ENCODE measurements around the gene DPF3.

DNA sequence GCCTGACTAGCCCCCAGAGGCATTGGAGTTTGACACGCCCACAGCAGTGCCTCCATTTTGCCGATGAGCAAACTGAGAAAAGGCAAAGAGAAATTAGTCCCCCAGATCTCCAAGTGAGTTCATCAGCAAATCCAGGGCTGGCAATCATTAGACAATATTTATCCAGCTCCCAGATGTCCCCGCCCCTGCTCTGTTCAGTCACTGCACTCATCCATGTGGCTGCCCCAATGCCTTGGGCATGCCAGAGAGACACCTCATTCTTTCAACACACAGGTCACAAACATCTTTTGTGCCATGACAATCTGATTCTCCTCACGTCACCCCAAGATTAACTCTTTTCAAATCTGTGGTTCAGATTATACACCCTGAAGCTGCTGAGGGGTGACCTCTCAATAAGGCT is 43.5 kb downstream of the DPF3 start:
- TF ChIP-seq POLR2A (IDR thresholded peaks at IDR 0.05; ENCODE audit: low read depth, low read length) (no peak), POLR2AphosphoS5 (IDR thresholded peaks at IDR 0.05; ENCODE audit: low read depth, low read length) (no peak)
